Smooth muscle cell (in vitro differentiated cells): Measurements from ENCODE around the gene PANK3. TPM values are rescaled to one million over a fixed set of nuclear protein-coding genes. Genes with fewer than 3 reads are reported as not detected.

Source experiments
- DNase-seq: peaks from one replicate; lab custom pipeline; 2025; ENCODE audit not compliant: unreplicated experiment; lab: John Stamatoyannopoulos, UW
- H2AFZ ChIP-seq: fragments of 200-600 bp; sonication (generic); 2 replicates; pipeline ENCODE4 v1.6.0; 2016; ENCODE audit warnings: antibody characterized with exemption, low read depth, mild to moderate bottlenecking
- H3F3A ChIP-seq: fragments of 200-600 bp; sonication (generic); 2 replicates; pipeline ENCODE4 v1.6.0; 2017; ENCODE audit warnings: antibody characterized with exemption, low read depth
- H3K27ac ChIP-seq: fragments of 200-600 bp; sonication (generic); 2 replicates; pipeline ENCODE4 v1.5.1; 2016; ENCODE audit warnings: low read depth, mild to moderate bottlenecking
- H3K27me3 ChIP-seq: fragments of 200-600 bp; sonication (generic); 2 replicates; pipeline ENCODE4 v1.6.1; 2016; ENCODE audit warnings: low read depth, mild to moderate bottlenecking
- H3K36me3 ChIP-seq: fragments of 200-600 bp; sonication (generic); 2 replicates; pipeline ENCODE4 v1.5.1; 2016; ENCODE audit warnings: low read depth
- H3K4me1 ChIP-seq: fragments of 200-600 bp; sonication (generic); 2 replicates; pipeline ENCODE4 v1.5.1; 2016; ENCODE audit warnings: low read depth
- H3K4me2 ChIP-seq: fragments of 200-600 bp; sonication (generic); 2 replicates; pipeline ENCODE4 v1.6.0; 2016; ENCODE audit warnings: mild to moderate bottlenecking
- H3K4me3 ChIP-seq: fragments of 200-600 bp; sonication (generic); 2 replicates; pipeline ENCODE4 v1.5.1; 2016; ENCODE audit warnings: mild to moderate bottlenecking
- H3K79me2 ChIP-seq: fragments of 200-600 bp; sonication (generic); 2 replicates; pipeline ENCODE4 v1.6.0; 2016; ENCODE audit warnings: low read depth, mild to moderate bottlenecking
- H3K9ac ChIP-seq: fragments of 200-600 bp; sonication (generic); 2 replicates; pipeline ENCODE4 v1.6.0; 2016; ENCODE audit warnings: low read depth
- H3K9me3 ChIP-seq: fragments of 200-600 bp; sonication (generic); replicated peaks from 2 replicates; pipeline ENCODE4 v1.5.1; 2016; ENCODE audit warnings: low read depth
- H4K20me1 ChIP-seq: fragments of 200-600 bp; sonication (generic); 2 replicates; pipeline ENCODE4 v1.6.0; 2016; ENCODE audit warnings: low read depth
- CTCF ChIP-seq: fragments of 200-600 bp; sonication (generic); IDR thresholded peaks from 2 replicates; pipeline ENCODE4 v1.5.1; 2017; ENCODE audit warnings: borderline replicate concordance, mild to moderate bottlenecking, antibody characterized with exemption; ENCODE audit not compliant: insufficient read depth, poor library complexity, severe bottlenecking
- WGBS: methylation state at CpG from one replicate; pipeline ENCODE4 v1.1.7; 2016; ENCODE audit warnings: low lambda C conversion rate; 5-methylcytosine and 5-hydroxymethylcytosine counted together
- polyA plus RNA-seq: library from polyadenylated mRNA; unstranded; fragments of >200 nt; fragmentation: Nextera tagmentation; extraction: Ambion mirVana; gene quantifications from 2 replicates; pipeline ENCODE4 v1.2.1, GENCODE V29; 2016
- total RNA-seq: library from RNA; depleted of rRNA; stranded (reverse); fragments of >200 nt; gene quantifications from 2 replicates; pipeline ENCODE4 v1.2.3, GENCODE V29; 2014

The PANK3 gene
- total and polyA plus RNA-seq, 2 experiments from 2014 or later, result 15.8 to 52.5 TPM

GRCh38 chr5:168531987-168532864, 46.9 kb downstream of the PANK3 start:
- H4K20me1 ChIP-seq, result peaks cover 4% of the 10 kb centered on the region
- no peak overlapping the region for H3K27ac ChIP-seq
- H2AFZ ChIP-seq, result no peak overlapping the region
- no peak for DNase-seq
- no peak overlapping the region for H3K9ac ChIP-seq
- TF ChIP-seq CTCF, result no peak
- no peaks in the 10 kb centered on the region for H3K36me3 ChIP-seq
- no peaks in the 10 kb centered on the region for H3K9me3 ChIP-seq
- H3K4me1 ChIP-seq, result peaks cover 4% of the 10 kb centered on the region
- peaks cover 13% of the 10 kb centered on the region for H3K27me3 ChIP-seq
- no peak overlapping the region for H3K4me2 ChIP-seq
- WGBS, result 79% methylated on average over 6 of the region's 6 CpGs
- no peak overlapping the region for H3K4me3 ChIP-seq
- no peaks in the 10 kb centered on the region for H3K79me2 ChIP-seq
- H3F3A ChIP-seq, result peaks cover 4% of the 10 kb centered on the region

GRCh38 chr5:168531191-168531590, 48.0 kb downstream of the PANK3 start:
- H2AFZ ChIP-seq, result no peak overlapping the region
- TF ChIP-seq CTCF, result no peak
- H4K20me1 ChIP-seq, result peaks cover 4% of the 10 kb centered on the region
- no peak overlapping the region for H3K4me3 ChIP-seq
- no peak overlapping the region for H3K4me2 ChIP-seq
- no peaks in the 10 kb centered on the region for H3K9me3 ChIP-seq
- H3F3A ChIP-seq, result peaks cover 4% of the 10 kb centered on the region
- peaks cover 4% of the 10 kb centered on the region for H3K4me1 ChIP-seq
- no peaks in the 10 kb centered on the region for H3K79me2 ChIP-seq
- H3K27ac ChIP-seq, result no peak overlapping the region
- 89% methylated on average over 4 of the region's 5 CpGs for WGBS
- DNase-seq, result no peak
- no peak overlapping the region for H3K9ac ChIP-seq
- peaks cover 13% of the 10 kb centered on the region for H3K27me3 ChIP-seq
- H3K36me3 ChIP-seq, result no peaks in the 10 kb centered on the region

- WGBS, result 81% methylated on average over 4 of the region's 4 CpGs
- peaks cover 4% of the 10 kb centered on the region for H4K20me1 ChIP-seq
These were observed 48.5 kb downstream of the PANK3 start for GRCh38 chr5:168530621-168531150.

More at GRCh38 chr5:168530621-168531150, 48.5 kb downstream of the PANK3 start:
- no peak overlapping the region for H3K4me3 ChIP-seq
- peaks cover 4% of the 10 kb centered on the region for H3K4me1 ChIP-seq
- no peak for TF ChIP-seq CTCF
- H3K27me3 ChIP-seq, result peaks cover 13% of the 10 kb centered on the region
- H3K9ac ChIP-seq, result no peak overlapping the region
- H3K36me3 ChIP-seq, result no peaks in the 10 kb centered on the region
- no peaks in the 10 kb centered on the region for H3K79me2 ChIP-seq
- no peak overlapping the region for H3K27ac ChIP-seq
- no peak for DNase-seq
- peaks cover 4% of the 10 kb centered on the region for H3F3A ChIP-seq
- no peaks in the 10 kb centered on the region for H3K9me3 ChIP-seq
- no peak overlapping the region for H3K4me2 ChIP-seq
- no peak overlapping the region for H2AFZ ChIP-seq
